ENCODE measurements around the gene MIPOL1. TPM values are rescaled to one million over a fixed set of nuclear protein-coding genes. Genes with fewer than 3 reads are reported as not detected.

Gene MIPOL1
- total and polyA plus RNA-seq, 2 donors from 2014 or later = 4.4 to 14.8 TPM

GRCh38 chr14:37416264-37416663 lies 218.5 kb downstream of the MIPOL1 start:
- Histone ChIP-seq H3K9ac (ENCODE audit: low read length in 3 of 3) (no peak overlapping the region), H3K27ac (ENCODE audit: low read depth in 2 of 2, low read length in 2 of 2) (no peak overlapping the region), H3K9me3 (ENCODE audit: control insufficient read depth in 2 of 3, insufficient read depth in 1 of 3, low read length in 3 of 3) (no peaks in the 10 kb centered on the region), H3K4me3 (ENCODE audit: low read length in 3 of 3) (no peak overlapping the region), H3K4me1 (ENCODE audit: control insufficient read depth in 2 of 3, insufficient read depth in 2 of 3, low read depth in 1 of 3, low read length in 3 of 3) (no peaks in the 10 kb centered on the region), H3K27me3 (ENCODE audit: control insufficient read depth, insufficient read depth, low read length) (no peaks in the 10 kb centered on the region), H3K36me3 (ENCODE audit: control insufficient read depth in 2 of 3, insufficient read depth in 3 of 3, low read length in 3 of 3) (no peaks in the 10 kb centered on the region)
- intact Hi-C loops (cut with DNase I) = no loop called here
- no peak for TF ChIP-seq CTCF (IDR thresholded peaks at IDR 0.05; ENCODE audit: borderline replicate concordance, extremely low read depth, insufficient read depth)
- no peak for DNase-seq
- no peak for FAIRE-seq

GRCh38 chr14:37417151-37417550 lies 219.4 kb downstream of the MIPOL1 start:
- no peak for TF ChIP-seq CTCF (IDR thresholded peaks at IDR 0.05; ENCODE audit: borderline replicate concordance, extremely low read depth, insufficient read depth)
- DNase-seq (no peak), FAIRE-seq (no peak)
- H3K36me3 ChIP-seq (ENCODE audit: control insufficient read depth in 2 of 3, insufficient read depth in 3 of 3, low read length in 3 of 3) = no peaks in the 10 kb centered on the region
- no peaks in the 10 kb centered on the region for H3K27me3 ChIP-seq (ENCODE audit: control insufficient read depth, insufficient read depth, low read length)
- H3K9ac ChIP-seq (ENCODE audit: low read length in 3 of 3) = no peak overlapping the region
- no peaks in the 10 kb centered on the region for H3K4me1 ChIP-seq (ENCODE audit: control insufficient read depth in 2 of 3, insufficient read depth in 2 of 3, low read depth in 1 of 3, low read length in 3 of 3)
- intact Hi-C loops (cut with DNase I) = no loop called here
- no peaks in the 10 kb centered on the region for H3K9me3 ChIP-seq (ENCODE audit: control insufficient read depth in 2 of 3, insufficient read depth in 1 of 3, low read length in 3 of 3)
- no peak overlapping the region for H3K4me3 ChIP-seq (ENCODE audit: low read length in 3 of 3)
- H3K27ac ChIP-seq (ENCODE audit: low read depth in 2 of 2, low read length in 2 of 2) = no peak overlapping the region

GRCh38 chr14:37417833-37418232 lies 220.1 kb downstream of the MIPOL1 start:
- no peak for FAIRE-seq
- no peak for TF ChIP-seq CTCF (IDR thresholded peaks at IDR 0.05; ENCODE audit: borderline replicate concordance, extremely low read depth, insufficient read depth)

GRCh38 chr14:37420622-37421021 lies 222.9 kb downstream of the MIPOL1 start:
- Histone ChIP-seq H3K4me1 (ENCODE audit: control insufficient read depth in 2 of 3, insufficient read depth in 2 of 3, low read depth in 1 of 3, low read length in 3 of 3) (no peaks in the 10 kb centered on the region), H3K9me3 (ENCODE audit: control insufficient read depth in 2 of 3, insufficient read depth in 1 of 3, low read length in 3 of 3) (no peaks in the 10 kb centered on the region), H3K27me3 (ENCODE audit: control insufficient read depth, insufficient read depth, low read length) (no peaks in the 10 kb centered on the region), H3K36me3 (ENCODE audit: control insufficient read depth in 2 of 3, insufficient read depth in 3 of 3, low read length in 3 of 3) (no peaks in the 10 kb centered on the region), H3K27ac (ENCODE audit: low read depth in 2 of 2, low read length in 2 of 2) (no peak overlapping the region), H3K4me3 (ENCODE audit: low read length in 3 of 3) (no peak overlapping the region), H3K9ac (ENCODE audit: low read length in 3 of 3) (no peak overlapping the region)
- FAIRE-seq (no peak), DNase-seq (no peak)
- intact Hi-C loops (cut with DNase I) = no loop called here
- TF ChIP-seq CTCF (IDR thresholded peaks at IDR 0.05; ENCODE audit: borderline replicate concordance, extremely low read depth, insufficient read depth) = no peak

More at GRCh38 chr14:37417833-37418232, 220.1 kb downstream of the MIPOL1 start:
- Histone ChIP-seq H3K9ac (ENCODE audit: low read length in 3 of 3) (no peak overlapping the region), H3K27me3 (ENCODE audit: control insufficient read depth, insufficient read depth, low read length) (no peaks in the 10 kb centered on the region), H3K4me3 (ENCODE audit: low read length in 3 of 3) (no peak overlapping the region), H3K4me1 (ENCODE audit: control insufficient read depth in 2 of 3, insufficient read depth in 2 of 3, low read depth in 1 of 3, low read length in 3 of 3) (no peaks in the 10 kb centered on the region), H3K27ac (ENCODE audit: low read depth in 2 of 2, low read length in 2 of 2) (no peak overlapping the region), H3K36me3 (ENCODE audit: control insufficient read depth in 2 of 3, insufficient read depth in 3 of 3, low read length in 3 of 3) (no peaks in the 10 kb centered on the region), H3K9me3 (ENCODE audit: control insufficient read depth in 2 of 3, insufficient read depth in 1 of 3, low read length in 3 of 3) (no peaks in the 10 kb centered on the region)
- DNase-seq = no peak
- intact Hi-C loops (cut with DNase I) = no loop called here
